GM06990 (cell line): ENCODE results near the gene GABRB2.
A peak's percentile ranks its signal among the peaks of the same experiment; 100 is the strongest.
"Not testable (repeated sequence)": the region's sequence is repeated elsewhere in the genome, so short reads cannot be mapped to it uniquely, and the experiment has no call there.

Experiments used
- DNase-seq: peaks from one replicate; pipeline ENCODE4 v3.0.0-alpha.2; 2011; ENCODE audit not compliant: insufficient read length; ENCODE audit errors: extremely low read depth
- H3K27me3 ChIP-seq: replicated peaks from 2 replicates; pipeline ENCODE4 v1.6.0; 2011; ENCODE audit warnings: low read length; ENCODE audit not compliant: control insufficient read depth, insufficient read depth
- H3K36me3 ChIP-seq: 2 replicates; pipeline ENCODE4 v1.5.1; 2011; ENCODE audit warnings: low read length; ENCODE audit not compliant: control insufficient read depth, insufficient read depth
- H3K4me3 ChIP-seq: replicated peaks from 2 replicates; pipeline ENCODE4 v1.5.1; 2011; ENCODE audit warnings: low read depth, mild to moderate bottlenecking, control low read depth, low read length
- TF ChIP-seq, protein P1 (sequence below): IDR thresholded peaks from 2 replicates; pipeline ENCODE4 v1.5.1; 2011; ENCODE audit warnings: low read length, control low read depth, mild to moderate bottlenecking, inconsistent platforms; ENCODE audit not compliant: insufficient read depth, poor library complexity, severe bottlenecking

Gene GABRB2

DNA sequence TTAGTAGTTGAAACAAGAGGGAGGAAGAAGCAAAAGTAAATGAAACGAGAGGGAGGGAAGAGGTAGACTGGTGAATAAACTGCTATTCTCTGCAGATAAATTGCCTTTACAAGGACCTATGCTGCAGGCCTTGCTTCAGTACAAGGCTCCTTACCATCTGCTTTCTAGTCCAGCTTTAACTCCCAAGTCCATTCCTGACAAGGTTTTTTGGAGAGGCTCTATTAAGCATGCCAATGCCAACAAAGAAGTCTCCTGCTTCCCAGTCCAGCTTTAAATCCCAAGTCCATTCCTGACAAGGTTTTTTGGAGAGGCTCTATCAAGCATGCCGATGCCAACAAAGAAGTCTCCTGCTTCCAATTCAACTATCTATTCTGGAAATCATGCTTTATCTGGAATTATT, 244.9 kb downstream of the GABRB2 start:
- H3K36me3 ChIP-seq, result no peaks in the 10 kb centered on the region
- no peaks in the 10 kb centered on the region for H3K27me3 ChIP-seq
- no peak for DNase-seq
- H3K4me3 ChIP-seq, result no peak overlapping the region
- TF ChIP-seq, protein P1, sequence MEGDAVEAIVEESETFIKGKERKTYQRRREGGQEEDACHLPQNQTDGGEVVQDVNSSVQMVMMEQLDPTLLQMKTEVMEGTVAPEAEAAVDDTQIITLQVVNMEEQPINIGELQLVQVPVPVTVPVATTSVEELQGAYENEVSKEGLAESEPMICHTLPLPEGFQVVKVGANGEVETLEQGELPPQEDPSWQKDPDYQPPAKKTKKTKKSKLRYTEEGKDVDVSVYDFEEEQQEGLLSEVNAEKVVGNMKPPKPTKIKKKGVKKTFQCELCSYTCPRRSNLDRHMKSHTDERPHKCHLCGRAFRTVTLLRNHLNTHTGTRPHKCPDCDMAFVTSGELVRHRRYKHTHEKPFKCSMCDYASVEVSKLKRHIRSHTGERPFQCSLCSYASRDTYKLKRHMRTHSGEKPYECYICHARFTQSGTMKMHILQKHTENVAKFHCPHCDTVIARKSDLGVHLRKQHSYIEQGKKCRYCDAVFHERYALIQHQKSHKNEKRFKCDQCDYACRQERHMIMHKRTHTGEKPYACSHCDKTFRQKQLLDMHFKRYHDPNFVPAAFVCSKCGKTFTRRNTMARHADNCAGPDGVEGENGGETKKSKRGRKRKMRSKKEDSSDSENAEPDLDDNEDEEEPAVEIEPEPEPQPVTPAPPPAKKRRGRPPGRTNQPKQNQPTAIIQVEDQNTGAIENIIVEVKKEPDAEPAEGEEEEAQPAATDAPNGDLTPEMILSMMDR, result no peak

DNA sequence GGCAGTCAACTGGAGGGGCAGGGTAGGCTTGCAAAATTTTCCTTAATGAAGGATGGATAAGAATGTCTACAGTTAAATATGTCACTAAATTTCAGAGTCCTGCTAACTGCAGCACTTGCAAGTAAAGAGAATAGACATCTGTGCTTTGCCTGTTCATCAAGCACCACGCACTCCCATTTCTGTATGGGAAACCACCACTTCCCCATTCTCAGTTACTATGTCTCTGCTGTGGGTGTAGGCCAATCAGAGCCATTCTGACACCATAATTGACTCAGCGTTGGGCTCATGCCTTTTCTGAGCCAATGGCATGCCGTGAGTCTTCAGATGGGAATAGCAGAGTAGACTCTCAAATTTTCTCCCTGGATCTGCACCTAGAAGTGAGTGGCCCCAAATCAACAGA, 247.5 kb downstream of the GABRB2 start:
- TF ChIP-seq, protein P1, result no peak
- Histone ChIP-seq H3K27me3 (no peaks in the 10 kb centered on the region), H3K4me3 (no peak overlapping the region), H3K36me3 (no peaks in the 10 kb centered on the region)
- DNase-seq, result peak; percentile 18

GRCh38 chr5:161297388-161297787, 249.1 kb downstream of the GABRB2 start:
- not testable (repeated sequence) for H3K36me3 ChIP-seq, DNase-seq, H3K4me3 ChIP-seq, H3K27me3 ChIP-seq

DNA sequence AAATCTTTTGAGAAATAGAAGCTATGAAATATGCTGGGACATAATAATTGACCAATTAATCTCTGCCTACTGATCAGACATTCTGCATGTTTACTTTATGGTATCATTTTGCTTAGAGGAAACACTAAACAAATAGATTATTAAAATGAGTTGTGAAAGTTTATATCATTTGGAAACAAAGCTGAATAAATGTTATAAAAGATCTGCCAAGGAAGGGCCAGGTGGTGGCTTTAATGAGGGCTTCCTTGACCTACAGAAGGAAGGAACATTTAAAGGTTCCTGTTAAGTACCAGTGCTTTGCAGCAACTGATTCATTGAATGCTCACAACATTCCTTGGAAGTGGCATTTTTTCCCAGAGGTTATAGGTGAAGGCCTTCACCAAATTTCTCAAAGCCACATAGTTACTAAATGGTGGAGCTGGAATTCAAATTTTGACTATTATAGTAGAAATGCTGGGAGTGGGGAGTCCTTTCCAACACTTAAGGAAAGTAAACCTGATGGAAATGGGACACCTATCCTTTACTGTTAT, 250.7 kb downstream of the GABRB2 start:
- Histone ChIP-seq H3K27me3 (no peaks in the 10 kb centered on the region), H3K4me3 (no peak overlapping the region), H3K36me3 (no peaks in the 10 kb centered on the region)
- TF ChIP-seq, protein P1, result no peak
- no peak for DNase-seq

GRCh38 chr5:161288071-161288470, 258.5 kb downstream of the GABRB2 start:
- Histone ChIP-seq H3K4me3 (no peak overlapping the region), H3K36me3 (no peaks in the 10 kb centered on the region), H3K27me3 (no peaks in the 10 kb centered on the region)
- no peak for DNase-seq
- TF ChIP-seq, protein P1, result no peak

DNA sequence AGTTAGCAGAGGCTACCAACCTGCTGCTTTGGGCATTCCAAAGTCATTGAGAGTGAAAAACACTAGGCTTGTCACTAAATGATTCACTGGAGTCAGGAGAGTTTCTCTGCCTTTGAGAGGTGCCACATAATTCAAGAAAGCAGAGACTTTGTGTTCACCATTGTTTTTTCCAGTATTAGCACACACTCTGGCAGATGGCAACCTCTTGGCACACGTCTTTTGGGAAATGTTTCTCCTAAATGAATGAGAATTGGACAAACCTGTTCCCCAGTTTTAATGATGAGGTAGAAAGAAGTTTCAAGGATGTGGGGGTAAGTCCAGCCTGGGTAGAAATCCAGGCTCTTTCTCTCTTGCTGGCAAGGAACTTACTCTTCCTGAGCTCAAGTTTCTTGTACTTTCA, 259.1 kb downstream of the GABRB2 start:
- no peaks in the 10 kb centered on the region for H3K27me3 ChIP-seq
- no peak for DNase-seq
- TF ChIP-seq, protein P1, result no peak
- no peaks in the 10 kb centered on the region for H3K36me3 ChIP-seq
- H3K4me3 ChIP-seq, result no peak overlapping the region
